Activated naive CD4-positive, alpha-beta T cell treated with anti-CD3 and anti-CD28 coated beads, Interleukin-2, amount 10 ng/mL, durations not matched to agents 7 days and 5 days (primary cell): ENCODE data around the gene DNAJB13.

Experiments used
- CTCF ChIA-PET: fragments of 350-600 bp; sonication (Branson Sonifier 250); formaldehyde crosslinking; loops from one replicate; lab custom pipeline; 2021; ENCODE audit warnings: antibody characterized with exemption; lab: Charles Lee
- DNase-seq: peaks from one replicate; pipeline ENCODE4 v3.0.0-alpha.2; 2020
- H3K27ac Mint-ChIP-seq: one replicate; pipeline ENCODE4 v1.8.0; 2021; ENCODE audit warnings: mild to moderate bottlenecking, moderate library complexity, mixed read lengths
- H3K27me3 Mint-ChIP-seq: one replicate; pipeline ENCODE4 v1.8.0; 2021; ENCODE audit warnings: mild to moderate bottlenecking, mixed read lengths
- H3K36me3 Mint-ChIP-seq: one replicate; pipeline ENCODE4 v1.8.0; 2021; ENCODE audit warnings: mixed read lengths
- H3K4me1 Mint-ChIP-seq: one replicate; pipeline ENCODE4 v1.8.0; 2021; ENCODE audit warnings: mixed read lengths
- H3K4me3 Mint-ChIP-seq: one replicate; pipeline ENCODE4 v1.8.0; 2021; ENCODE audit warnings: mild to moderate bottlenecking, moderate library complexity, mixed read lengths
- H3K9me3 Mint-ChIP-seq: one replicate; pipeline ENCODE4 v1.8.0; 2021; ENCODE audit warnings: mixed read lengths

Gene DNAJB13

GRCh38 chr11:74004759-74005615, 54.2 kb downstream of the DNAJB13 start:
- Mint-ChIP-seq H3K36me3 (peaks cover 23% of the 10 kb centered on the region), H3K27ac (peak overlapping the region; percentile 94), H3K4me1 (peaks cover 60% of the 10 kb centered on the region), H3K4me3 (peak overlapping the region; percentile 68), H3K9me3 (no peaks in the 10 kb centered on the region), H3K27me3 (no peaks in the 10 kb centered on the region)
- DNase-seq = peak; percentile 93
- CTCF ChIA-PET = interaction anchor here (0.6 to 1.8 kb wide), 10 partner anchors 9 to 166 kb away, joined by 3 to 9 read pairs (median 4); partner anchors contain the start of genes C2CD3 and PPME1

GRCh38 chr11:74005721-74006517, 55.1 kb downstream of the DNAJB13 start:
- no peak for DNase-seq
- Mint-ChIP-seq H3K27me3 (no peaks in the 10 kb centered on the region), H3K9me3 (no peaks in the 10 kb centered on the region)

GRCh38 chr11:74006743-74007304, 56.0 kb downstream of the DNAJB13 start:
- Mint-ChIP-seq H3K27ac (no peak overlapping the region), H3K4me1 (peaks cover 76% of the 10 kb centered on the region), H3K9me3 (no peaks in the 10 kb centered on the region), H3K4me3 (no peak overlapping the region), H3K27me3 (no peaks in the 10 kb centered on the region), H3K36me3 (peaks cover 32% of the 10 kb centered on the region)
- no peak for DNase-seq
- CTCF ChIA-PET = no interaction called here

More at GRCh38 chr11:74005721-74006517, 55.1 kb downstream of the DNAJB13 start:
- H3K27ac Mint-ChIP-seq = peak overlapping the region; percentile 94
- CTCF ChIA-PET = interaction anchor here (1.0 to 1.8 kb wide), 7 partner anchors 9 to 36 kb away, joined by 3 to 9 read pairs (median 4); no protein-coding TSS in a partner anchor
- peaks cover 67% of the 10 kb centered on the region for H3K4me1 Mint-ChIP-seq
- peaks cover 27% of the 10 kb centered on the region for H3K36me3 Mint-ChIP-seq
- H3K4me3 Mint-ChIP-seq = no peak overlapping the region

GRCh38 chr11:74007691-74008372, 57.0 kb downstream of the DNAJB13 start:
- Mint-ChIP-seq H3K27me3 (no peaks in the 10 kb centered on the region), H3K4me1 (peaks cover 85% of the 10 kb centered on the region), H3K4me3 (no peak overlapping the region), H3K9me3 (no peaks in the 10 kb centered on the region), H3K27ac (no peak overlapping the region), H3K36me3 (peaks cover 34% of the 10 kb centered on the region)
- CTCF ChIA-PET = no interaction called here
- no peak for DNase-seq

GRCh38 chr11:74008373-74009229, 57.8 kb downstream of the DNAJB13 start, which contains the start of gene UCP3:
TSS of gene UCP3 (minus strand) at chr11:74009085. CDS start at chr11:74007042, 2,043 bp downstream.
- H3K4me3 Mint-ChIP-seq = no peak within 1 kb of the TSS
- H3K27ac Mint-ChIP-seq = no peak within 1 kb of the TSS
- H3K36me3 Mint-ChIP-seq = peaks cover 28% of the 10 kb centered on the region
- DNase-seq = no peak
- no peaks in the 10 kb centered on the region for H3K27me3 Mint-ChIP-seq
- CTCF ChIA-PET = no interaction called here
- no peaks in the 10 kb centered on the region for H3K9me3 Mint-ChIP-seq
- peaks cover 80% of the 10 kb centered on the region for H3K4me1 Mint-ChIP-seq

GRCh38 chr11:74009230-74009547, 58.4 kb downstream of the DNAJB13 start:
- Mint-ChIP-seq H3K4me1 (peaks cover 78% of the 10 kb centered on the region), H3K4me3 (no peak overlapping the region)

GRCh38 chr11:74009675-74010305, 59.0 kb downstream of the DNAJB13 start:
- CTCF ChIA-PET = interaction anchor here (0.5 to 1.3 kb wide), 4 partner anchors 10 to 21 kb away, joined by 3 to 5 read pairs (median 4); no protein-coding TSS in a partner anchor
- H3K4me1 Mint-ChIP-seq = peaks cover 78% of the 10 kb centered on the region

More at GRCh38 chr11:74009230-74009547, 58.4 kb downstream of the DNAJB13 start:
- Mint-ChIP-seq H3K27me3 (no peaks in the 10 kb centered on the region), H3K9me3 (no peaks in the 10 kb centered on the region), H3K36me3 (peaks cover 27% of the 10 kb centered on the region), H3K27ac (no peak overlapping the region)
- CTCF ChIA-PET = no interaction called here
- no peak for DNase-seq

GRCh38 chr11:74010306-74011300, 59.8 kb downstream of the DNAJB13 start:
- H3K27ac Mint-ChIP-seq = peak overlapping the region; percentile 43
- H3K4me1 Mint-ChIP-seq = peaks cover 78% of the 10 kb centered on the region
- H3K27me3 Mint-ChIP-seq = no peaks in the 10 kb centered on the region
- peaks cover 23% of the 10 kb centered on the region for H3K36me3 Mint-ChIP-seq
- no peaks in the 10 kb centered on the region for H3K9me3 Mint-ChIP-seq
- no peak for DNase-seq
- no peak overlapping the region for H3K4me3 Mint-ChIP-seq
- CTCF ChIA-PET = interaction anchor here (0.5 to 1.7 kb wide), 7 partner anchors 9 to 47 kb away, joined by 3 to 5 read pairs (median 4); no protein-coding TSS in a partner anchor

More at GRCh38 chr11:74009675-74010305, 59.0 kb downstream of the DNAJB13 start:
- Mint-ChIP-seq H3K9me3 (no peaks in the 10 kb centered on the region), H3K27ac (no peak overlapping the region), H3K27me3 (no peaks in the 10 kb centered on the region), H3K4me3 (no peak overlapping the region), H3K36me3 (peaks cover 26% of the 10 kb centered on the region)
- DNase-seq = no peak

- Mint-ChIP-seq H3K27ac (peak overlapping the region; percentile 69), H3K36me3 (peaks cover 30% of the 10 kb centered on the region), H3K4me1 (peaks cover 72% of the 10 kb centered on the region), H3K9me3 (no peaks in the 10 kb centered on the region), H3K4me3 (no peak overlapping the region), H3K27me3 (no peaks in the 10 kb centered on the region)
- peak; percentile 50 for DNase-seq
- CTCF ChIA-PET = interaction anchor here (1.5 to 1.7 kb wide), 2 partner anchors 11 to 16 kb away, joined by 4 to 5 read pairs; no protein-coding TSS in a partner anchor
Observed at GRCh38 chr11:74011360-74012073, 60.7 kb downstream of the DNAJB13 start.

GRCh38 chr11:74012074-74012809, 61.4 kb downstream of the DNAJB13 start:
- Mint-ChIP-seq H3K9me3 (no peaks in the 10 kb centered on the region), H3K4me3 (no peak overlapping the region)

More at GRCh38 chr11:74012074-74012809, 61.4 kb downstream of the DNAJB13 start:
- peaks cover 35% of the 10 kb centered on the region for H3K36me3 Mint-ChIP-seq
- no peaks in the 10 kb centered on the region for H3K27me3 Mint-ChIP-seq
- peaks cover 69% of the 10 kb centered on the region for H3K4me1 Mint-ChIP-seq
- DNase-seq = no peak
- CTCF ChIA-PET = interaction anchor here (1.5 to 1.7 kb wide), 2 partner anchors 11 to 16 kb away, joined by 4 to 5 read pairs; no protein-coding TSS in a partner anchor
- peak overlapping the region; percentile 69 for H3K27ac Mint-ChIP-seq
